ENCODE results near the gene SLC26A11.

SLC26A11 gene

GRCh38 chr17:80223838-80224497 lies 3.7 kb downstream of the SLC26A11 start:
- in situ Hi-C loops (cut with MboI; ENCODE audit: low pct_unique_long_range_greater_than_20kb, low sequenced_read_pairs, unreplicated experiment): no loop called here
- DNase-seq (ENCODE audit: low spot score): no peak
- no peak for TF ChIP-seq CTCF (IDR thresholded peaks at IDR 0.05; ENCODE audit: extremely low read depth, insufficient read depth, missing control alignments)

- TF ChIP-seq CTCF (IDR thresholded peaks at IDR 0.05; ENCODE audit: extremely low read depth, insufficient read depth, missing control alignments): no peak
- in situ Hi-C loops (cut with MboI; ENCODE audit: low pct_unique_long_range_greater_than_20kb, low sequenced_read_pairs, unreplicated experiment): no loop called here
- DNase-seq (ENCODE audit: low spot score): no peak
These were observed 4.5 kb downstream of the SLC26A11 start for GRCh38 chr17:80224683-80225082.

- no peak for TF ChIP-seq CTCF (IDR thresholded peaks at IDR 0.05; ENCODE audit: extremely low read depth, insufficient read depth, missing control alignments)
- DNase-seq (ENCODE audit: low spot score): no peak
- in situ Hi-C loops (cut with MboI; ENCODE audit: low pct_unique_long_range_greater_than_20kb, low sequenced_read_pairs, unreplicated experiment): no loop called here
These were observed 5.0 kb downstream of the SLC26A11 start for GRCh38 chr17:80225230-80225629.

GRCh38 chr17:80227156-80227555 lies 6.9 kb downstream of the SLC26A11 start:
- DNase-seq (ENCODE audit: low spot score): no peak
- in situ Hi-C loops (cut with MboI; ENCODE audit: low pct_unique_long_range_greater_than_20kb, low sequenced_read_pairs, unreplicated experiment): no loop called here
- no peak for TF ChIP-seq CTCF (IDR thresholded peaks at IDR 0.05; ENCODE audit: extremely low read depth, insufficient read depth, missing control alignments)

GRCh38 chr17:80227666-80228065 lies 7.4 kb downstream of the SLC26A11 start:
- in situ Hi-C loops (cut with MboI; ENCODE audit: low pct_unique_long_range_greater_than_20kb, low sequenced_read_pairs, unreplicated experiment): no loop called here
- no peak for TF ChIP-seq CTCF (IDR thresholded peaks at IDR 0.05; ENCODE audit: extremely low read depth, insufficient read depth, missing control alignments)
- DNase-seq (ENCODE audit: low spot score): no peak

- DNase-seq (ENCODE audit: low spot score): no peak
- TF ChIP-seq CTCF (IDR thresholded peaks at IDR 0.05; ENCODE audit: extremely low read depth, insufficient read depth, missing control alignments): no peak
- in situ Hi-C loops (cut with MboI; ENCODE audit: low pct_unique_long_range_greater_than_20kb, low sequenced_read_pairs, unreplicated experiment): no loop called here
These were observed 8.2 kb downstream of the SLC26A11 start for GRCh38 chr17:80228477-80228876.
